ENCODE results near the gene CHCHD3.

GRCh38 chr7:132780822-132781221 lies 301.1 kb downstream of the CHCHD3 start:
- TF ChIP-seq POLR2A (IDR thresholded peaks at IDR 0.05) = no peak
- TF ChIP-seq, protein P1, sequence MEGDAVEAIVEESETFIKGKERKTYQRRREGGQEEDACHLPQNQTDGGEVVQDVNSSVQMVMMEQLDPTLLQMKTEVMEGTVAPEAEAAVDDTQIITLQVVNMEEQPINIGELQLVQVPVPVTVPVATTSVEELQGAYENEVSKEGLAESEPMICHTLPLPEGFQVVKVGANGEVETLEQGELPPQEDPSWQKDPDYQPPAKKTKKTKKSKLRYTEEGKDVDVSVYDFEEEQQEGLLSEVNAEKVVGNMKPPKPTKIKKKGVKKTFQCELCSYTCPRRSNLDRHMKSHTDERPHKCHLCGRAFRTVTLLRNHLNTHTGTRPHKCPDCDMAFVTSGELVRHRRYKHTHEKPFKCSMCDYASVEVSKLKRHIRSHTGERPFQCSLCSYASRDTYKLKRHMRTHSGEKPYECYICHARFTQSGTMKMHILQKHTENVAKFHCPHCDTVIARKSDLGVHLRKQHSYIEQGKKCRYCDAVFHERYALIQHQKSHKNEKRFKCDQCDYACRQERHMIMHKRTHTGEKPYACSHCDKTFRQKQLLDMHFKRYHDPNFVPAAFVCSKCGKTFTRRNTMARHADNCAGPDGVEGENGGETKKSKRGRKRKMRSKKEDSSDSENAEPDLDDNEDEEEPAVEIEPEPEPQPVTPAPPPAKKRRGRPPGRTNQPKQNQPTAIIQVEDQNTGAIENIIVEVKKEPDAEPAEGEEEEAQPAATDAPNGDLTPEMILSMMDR (IDR thresholded peaks at IDR 0.05) = no peak

Measured in breast epithelium (tissue), 3 donors.